Activated CD8-positive, alpha-beta memory T cell treated with anti-CD3 and anti-CD28 coated beads for 4 hours (primary cell): ENCODE results near the gene RGPD4.
"Not testable (repeated sequence)": the region's sequence is repeated elsewhere in the genome, so short reads cannot be mapped to it uniquely, and the experiment has no call there.

Experiments
- DNase-seq, 2 donors: peaks; one replicate each; pipeline ENCODE4 v3.0.0-alpha.2; 2020; ENCODE audit warnings: low read depth in 2 of 2

Gene RGPD4

GRCh38 chr2:107826749-107827148, at the start of gene RGPD4:
Gene RGPD4, plus strand, starts transcription at chr2:107826892. Its CDS starts 122 bp downstream, at chr2:107827014.
- not testable (repeated sequence) for DNase-seq

DNA sequence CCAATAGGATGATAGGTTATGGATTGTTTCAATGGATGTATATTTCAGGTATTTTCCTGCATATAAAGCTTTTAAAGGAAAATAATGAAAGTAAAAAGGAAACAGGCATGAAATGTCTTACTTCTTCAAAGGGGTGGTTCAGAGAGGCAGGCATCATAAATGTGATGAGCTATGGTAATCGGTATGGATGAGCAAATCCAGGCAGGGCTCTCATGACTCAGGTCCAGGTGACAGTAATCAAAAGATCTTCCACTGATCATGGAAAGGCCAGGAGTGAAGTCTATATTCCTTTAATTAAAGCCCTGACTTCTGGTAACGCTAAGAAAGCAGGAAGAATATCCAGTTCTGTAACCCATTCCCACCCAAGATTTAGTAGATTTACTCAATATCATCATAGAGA, 48.7 kb upstream of the RGPD4 start:
- DNase-seq = no peak

- DNase-seq = no peak
Observed at GRCh38 chr2:107785756-107786155, 40.9 kb upstream of the RGPD4 start.

GRCh38 chr2:107790837-107791236, 35.9 kb upstream of the RGPD4 start:
- no peak for DNase-seq

DNA sequence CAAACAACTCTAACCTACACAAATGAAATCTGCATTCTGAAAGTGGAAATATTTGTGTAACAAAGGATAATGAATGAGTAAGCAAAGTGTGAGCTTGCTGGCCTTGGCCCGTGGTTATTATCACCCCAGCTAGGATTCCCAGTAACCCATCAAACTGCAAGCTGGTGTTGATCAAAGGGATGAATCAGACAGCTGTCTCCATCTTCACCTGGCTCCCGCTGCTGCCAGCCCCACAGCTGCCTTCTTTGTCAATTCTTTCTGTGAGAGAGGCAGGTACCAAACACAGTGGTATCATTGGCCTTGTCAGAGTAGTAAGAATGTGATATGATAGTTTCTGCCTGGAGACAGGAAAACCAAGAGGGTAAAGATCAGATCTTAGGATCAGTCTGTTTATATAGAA, 25.2 kb upstream of the RGPD4 start:
- DNase-seq = no peak

DNA sequence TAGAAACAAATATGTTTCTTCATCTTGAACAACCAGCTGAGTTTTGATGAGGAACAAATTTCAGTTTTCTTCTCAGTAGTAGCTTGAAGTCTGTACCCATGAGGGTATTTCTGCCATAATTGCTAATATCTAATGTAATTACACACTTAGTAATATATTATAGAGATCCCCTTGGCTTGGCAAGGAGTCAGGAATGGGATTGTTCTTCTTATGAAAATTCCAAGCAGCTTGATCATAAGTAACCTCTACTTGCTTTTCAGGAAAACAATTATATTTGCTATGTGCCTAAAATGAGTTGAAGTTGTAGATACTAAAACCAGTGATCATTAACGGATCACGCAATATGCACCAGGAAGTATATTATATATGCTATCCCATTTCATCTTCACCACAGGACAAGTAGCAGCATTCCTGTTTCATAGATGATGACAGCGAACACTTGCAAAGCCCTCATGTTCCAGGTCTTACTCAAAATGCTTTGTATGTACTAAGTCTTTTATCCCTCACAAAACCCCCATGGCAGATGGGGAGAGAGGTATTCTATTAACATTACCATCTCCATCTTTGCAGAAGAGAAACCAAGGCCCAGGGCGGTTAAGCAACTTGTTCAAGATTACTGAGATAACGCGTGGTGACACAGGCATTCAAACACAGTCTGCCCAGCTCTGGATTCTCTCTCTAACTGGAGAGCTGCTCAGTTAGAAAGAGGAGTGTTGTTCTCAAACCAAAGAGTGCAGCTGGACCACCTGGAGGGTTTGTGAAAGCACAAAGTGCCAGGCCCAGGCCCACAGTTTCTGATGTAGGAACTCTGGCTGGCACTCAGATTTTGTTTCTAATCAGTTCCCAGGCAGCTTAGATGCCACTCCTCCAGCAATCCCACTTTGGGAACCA, 21.8 kb upstream of the RGPD4 start:
- no peak for DNase-seq

GRCh38 chr2:107806901-107807300, 19.8 kb upstream of the RGPD4 start:
- no peak for DNase-seq

DNA sequence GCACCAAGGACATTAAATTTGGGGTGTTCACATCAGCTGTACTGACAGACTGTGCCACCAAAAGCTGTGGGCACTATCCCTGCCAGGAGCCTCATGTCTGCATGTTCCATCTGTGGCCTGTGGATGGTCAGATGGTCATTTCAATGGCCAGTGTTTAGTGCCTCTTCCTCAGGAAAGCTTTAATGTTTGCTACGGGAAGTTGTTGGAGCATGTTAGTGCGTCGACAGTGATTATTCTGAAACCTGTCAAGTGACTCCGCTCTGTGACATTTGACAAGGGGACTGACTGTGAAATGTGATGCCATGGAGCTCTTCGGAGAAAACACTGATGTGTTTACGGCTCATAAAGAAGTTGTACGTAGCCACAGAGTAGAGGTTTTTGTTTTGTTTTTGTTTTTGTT, 18.7 kb upstream of the RGPD4 start:
- DNase-seq = no peak

GRCh38 chr2:107808959-107809358, 17.7 kb upstream of the RGPD4 start:
- DNase-seq = no peak

DNA sequence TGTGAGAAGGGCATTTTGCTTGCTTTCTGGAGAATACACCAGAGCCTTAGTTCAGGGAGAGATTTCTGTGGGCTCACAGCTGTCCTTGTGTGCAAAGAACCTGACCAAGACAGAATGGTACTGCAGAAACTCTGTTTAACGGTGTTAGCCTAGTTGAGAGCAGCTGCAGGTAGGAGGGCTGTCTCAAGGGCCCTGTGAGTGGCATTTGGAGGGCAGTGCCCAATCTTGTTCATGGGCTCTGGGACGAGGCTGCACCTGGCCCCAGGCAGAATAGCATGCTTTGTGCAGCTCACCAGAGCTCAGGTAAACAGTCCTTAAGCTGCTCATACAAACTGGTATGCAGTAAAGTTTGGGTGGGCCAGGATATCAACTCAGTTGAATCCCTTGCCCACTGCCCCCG, 16.9 kb upstream of the RGPD4 start:
- DNase-seq = no peak

DNA sequence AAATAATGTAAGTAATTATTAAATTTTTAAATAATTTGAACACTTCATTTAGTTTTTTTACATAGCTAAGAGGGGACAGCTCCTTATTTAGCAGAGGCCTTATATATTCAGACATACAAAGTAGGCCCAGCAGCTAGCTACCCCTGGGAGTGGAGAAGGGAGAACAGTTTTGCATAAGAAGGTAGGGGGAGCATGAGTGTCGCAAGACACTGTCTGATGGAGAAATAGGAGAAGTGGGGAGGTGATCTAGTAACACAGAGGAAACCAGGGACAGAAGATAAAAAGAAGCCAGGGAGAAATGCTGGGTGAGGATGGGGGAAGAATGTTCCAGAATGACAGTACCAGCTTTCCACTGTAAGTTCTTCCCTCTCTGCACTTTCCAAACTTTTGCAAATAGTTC, 16.0 kb upstream of the RGPD4 start:
- DNase-seq = no peak

- no peak for DNase-seq
Observed at GRCh38 chr2:107811411-107811810, 15.3 kb upstream of the RGPD4 start.

GRCh38 chr2:107812006-107812405, 14.7 kb upstream of the RGPD4 start:
- no peak for DNase-seq

- DNase-seq = no peak
Observed at GRCh38 chr2:107817378-107817777, 9.3 kb upstream of the RGPD4 start.

DNA sequence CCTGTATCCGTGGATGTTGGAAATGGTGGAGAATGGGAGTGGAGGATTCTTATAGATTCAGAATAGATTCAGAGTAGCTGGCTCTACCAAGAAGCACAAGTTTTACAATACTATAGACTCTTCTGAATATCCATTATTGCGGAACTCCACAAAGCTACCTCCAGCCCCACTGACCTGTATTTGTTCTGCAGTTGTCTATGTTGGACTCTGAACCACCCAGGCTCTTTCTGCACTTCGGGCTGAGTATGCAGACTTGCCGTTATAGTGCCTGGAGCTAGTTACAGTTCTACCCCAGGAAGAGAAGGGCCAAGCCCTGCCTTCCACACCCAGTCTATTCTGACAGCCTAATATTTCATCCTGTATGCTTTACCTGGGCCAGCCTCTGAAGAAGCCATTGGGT, 4.4 kb upstream of the RGPD4 start:
- no peak for DNase-seq

DNA sequence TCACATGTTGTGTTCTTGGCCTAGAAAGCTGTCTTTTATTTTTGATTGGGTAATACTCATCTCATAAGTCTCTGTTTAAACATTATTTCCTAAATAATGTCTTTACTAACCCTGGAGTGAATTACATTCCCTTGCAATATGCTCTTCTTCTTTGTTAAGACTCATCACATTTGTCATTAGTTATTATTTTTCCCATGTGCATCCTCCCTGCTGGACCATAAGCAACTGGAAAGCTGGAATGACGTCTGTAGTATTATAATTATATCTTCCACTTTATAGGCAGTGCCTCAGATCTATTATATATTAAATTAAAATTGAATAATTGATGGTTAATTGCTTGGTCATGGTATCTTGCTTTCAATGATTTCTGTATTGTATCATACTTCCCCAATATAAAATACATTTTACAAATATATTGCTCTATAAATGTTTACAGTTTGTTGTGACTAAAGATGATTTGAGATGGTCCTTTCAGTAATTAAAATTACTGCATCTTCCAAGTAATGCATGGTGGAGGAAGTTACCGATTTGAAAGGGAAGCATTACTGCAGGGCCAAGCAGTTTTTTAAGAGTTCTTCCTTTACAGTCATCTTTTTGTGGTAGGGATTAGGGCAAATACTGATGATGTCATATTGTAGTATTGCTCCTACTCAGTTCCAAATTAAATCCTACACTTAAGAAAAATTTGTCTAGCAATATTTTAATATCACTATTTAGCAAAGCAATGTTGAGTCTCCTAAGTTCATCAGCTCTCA, 2.1 kb upstream of the RGPD4 start:
- no peak for DNase-seq

DNA sequence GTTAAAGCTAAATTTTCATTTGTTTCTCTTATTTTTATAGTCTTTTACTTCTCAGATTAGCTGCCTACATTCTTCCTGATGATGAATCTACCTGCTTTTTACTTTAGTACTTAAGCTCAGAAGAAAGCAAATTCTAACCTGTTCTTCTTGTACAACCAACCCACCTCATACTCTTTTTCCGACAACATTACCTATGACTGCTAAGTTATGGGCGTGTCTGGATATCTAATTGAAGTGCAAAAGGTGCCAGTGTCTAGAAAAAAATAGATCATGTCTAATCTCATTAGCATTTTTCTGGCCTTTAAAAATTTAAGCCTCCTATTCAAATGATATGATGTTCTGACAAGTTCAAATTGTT, 1.5 kb upstream of the RGPD4 start:
- DNase-seq = no peak

DNA sequence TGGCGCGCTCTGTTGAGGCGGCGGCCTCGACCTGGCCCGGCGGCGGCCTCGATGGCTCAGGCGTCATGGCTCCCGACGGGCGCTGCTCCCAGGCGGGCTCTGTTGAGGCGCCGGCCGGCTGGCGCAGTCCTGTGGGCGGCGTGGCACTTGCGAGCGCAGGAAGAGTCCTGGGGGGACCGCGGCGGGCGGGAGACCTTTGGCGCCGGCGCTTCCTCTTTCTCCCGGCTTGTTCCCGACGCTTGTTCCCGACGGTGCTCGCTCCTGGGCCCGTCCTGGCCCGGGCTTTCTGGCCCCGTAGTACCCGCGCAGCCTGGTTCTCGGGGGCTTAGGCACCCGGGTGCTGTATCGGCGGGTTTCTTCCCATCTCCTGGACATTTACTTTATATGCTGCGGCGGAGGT, 2.8 kb downstream of the RGPD4 start:
- not testable (repeated sequence) for DNase-seq

- not testable (repeated sequence) for DNase-seq
Observed at GRCh38 chr2:107833152-107833551, 6.5 kb downstream of the RGPD4 start.

GRCh38 chr2:107833618-107834017, 6.9 kb downstream of the RGPD4 start:
- not testable (repeated sequence) for DNase-seq

DNA sequence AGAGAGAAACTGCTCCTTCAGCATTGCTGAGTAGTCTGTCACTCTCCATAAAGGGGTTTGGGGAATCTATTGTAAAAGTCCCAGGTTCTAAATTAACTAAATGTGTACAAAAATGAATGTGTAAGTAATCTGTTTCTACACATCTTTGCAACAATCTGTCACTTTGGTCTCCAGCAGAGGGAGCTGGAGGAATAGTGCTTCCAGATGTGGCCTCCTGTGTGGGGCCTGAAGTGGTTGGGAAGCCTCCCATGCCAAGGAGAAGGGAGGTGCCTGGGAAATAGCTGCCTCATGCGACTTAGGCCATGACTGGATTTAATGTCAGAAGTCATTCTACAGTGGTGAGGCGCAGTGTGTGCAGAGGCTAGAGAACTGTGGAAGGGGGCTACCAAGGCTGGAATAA, 89.4 kb downstream of the RGPD4 start:
- not testable (repeated sequence) for DNase-seq

DNA sequence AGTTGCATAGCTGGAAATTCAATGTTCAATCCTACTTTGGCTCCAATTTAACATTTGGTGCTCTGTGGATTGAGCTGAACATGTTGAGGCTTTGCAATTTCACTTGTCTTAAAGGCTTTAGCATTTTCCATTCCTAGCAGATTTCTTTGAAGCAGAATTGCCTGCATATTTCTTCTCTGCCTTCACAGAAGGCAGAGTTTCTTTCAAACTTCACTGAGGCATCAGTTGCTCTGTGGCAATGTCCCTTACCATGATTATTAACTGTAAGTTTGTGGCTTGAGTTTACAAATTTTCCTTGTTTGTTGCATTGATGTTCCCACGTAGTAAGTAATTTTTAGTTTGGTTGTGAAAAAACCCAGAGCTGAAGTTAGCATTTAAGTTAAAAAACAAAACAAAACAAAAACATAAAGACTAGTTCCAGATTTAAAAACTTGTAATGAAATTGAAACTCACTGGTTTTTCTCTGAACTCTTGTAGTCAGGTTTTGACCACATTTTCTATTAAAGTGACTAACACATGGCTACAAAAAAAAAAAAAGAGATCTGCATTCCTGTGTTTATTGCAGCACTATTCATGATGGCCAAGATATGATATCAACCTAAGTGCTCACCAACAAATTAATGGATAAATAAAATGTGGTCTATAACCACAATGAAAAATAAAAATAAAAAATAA, 90.1 kb downstream of the RGPD4 start:
- DNase-seq = not testable (repeated sequence)
